Measurements from ENCODE around the gene TMEM252. TPM values are rescaled to one million over a fixed set of nuclear protein-coding genes. Genes with fewer than 3 reads are reported as not detected.

Gene TMEM252
- total RNA-seq (ENCODE audit: low replicate concordance), result not detected in 2 replicates

GRCh38 chr9:68540712-68541535, at the start of gene TMEM252:
TSS of gene TMEM252 (minus strand) at chr9:68540883. CDS start at chr9:68540814, 69 bp downstream.

Other genes with a start within 250 kb of the TMEM252 start
- gene FOXD4L3, start 238.0 kb downstream of the TMEM252 start, total RNA-seq (ENCODE audit: low replicate concordance), result 0.08 TPM in 1 of 2 replicates, not detected in the other
- gene PGM5, start 184.3 kb downstream of the TMEM252 start, total RNA-seq (ENCODE audit: low replicate concordance), result 2.3 and 44.2 TPM in 2 replicates
- not detected in 2 replicates for gene PIP5K1B, start 164.4 kb upstream of the TMEM252 start, total RNA-seq (ENCODE audit: low replicate concordance)

Data from smooth muscle cell of the coronary artery (primary cell).